ENCODE results near the gene DGKK. TPM values are rescaled to one million over a fixed set of nuclear protein-coding genes. Genes with fewer than 3 reads are reported as not detected.

Gene DGKK
- total and polyA plus RNA-seq, 2 of the 4 experiments (the other 2 are of a cell fraction) = not detected

GRCh38 chrX:50469206-50469605, 1.4 kb downstream of the DGKK start:
- no peak overlapping the region for H3K4me2 ChIP-seq (ENCODE audit: low read depth, low read length)
- H2AK5ac ChIP-seq (ENCODE audit: low read depth, low read length) = no peak overlapping the region
- H4K20me1 ChIP-seq (ENCODE audit: insufficient read depth, low read length) = no peaks in the 10 kb centered on the region
- no peak overlapping the region for H2BK5ac ChIP-seq (ENCODE audit: low read depth, low read length, poor library complexity, severe bottlenecking)
- H3K9me3 ChIP-seq (ENCODE audit: control insufficient read depth, insufficient read depth, low read length) = no peaks in the 10 kb centered on the region; the same call in 1 of the 2 replicates
- H3K4ac ChIP-seq (ENCODE audit: low read depth, low read length) = no peak overlapping the region
- H3K14ac ChIP-seq (replicated peaks; ENCODE audit: low read depth, low read length) = no peak overlapping the region
- no peaks in the 10 kb centered on the region for H3K79me1 ChIP-seq (ENCODE audit: low read depth in 1 of 2, low read length in 2 of 2)
- H4K5ac ChIP-seq (ENCODE audit: low read depth, low read length) = no peak overlapping the region
- dilution Hi-C loops (cut with HindIII; ENCODE audit: low sequenced_read_pairs, unreplicated experiment) = no loop called here
- peaks cover 32% of the 10 kb centered on the region for H3K27me3 ChIP-seq (ENCODE audit: control insufficient read depth, insufficient read depth, low read length)
- no peak overlapping the region for H2BK15ac ChIP-seq (ENCODE audit: low read depth, low read length)
- H4K8ac ChIP-seq (ENCODE audit: low read depth in 2 of 2, low read length in 2 of 2) = no peak overlapping the region
- DNase-seq (no peak), ATAC-seq (ENCODE audit: low read depth) (no peak)
- no peak overlapping the region for H3K18ac ChIP-seq (ENCODE audit: low read depth, low read length)
- no peak overlapping the region for H3K56ac ChIP-seq (ENCODE audit: extremely low read depth, insufficient read depth, low read length)
- H3K9me1 ChIP-seq (ENCODE audit: insufficient read depth, low read length) = no peaks in the 10 kb centered on the region
- no peak overlapping the region for H4K91ac ChIP-seq (ENCODE audit: insufficient read depth, low read depth, low read length)
- no peak overlapping the region for H3K9ac ChIP-seq (ENCODE audit: low read depth, low read length)
- CTCF ChIA-PET = no interaction called here
- in situ Hi-C loops (cut with MboI; ENCODE audit: low sequenced_read_pairs) = no loop called here
- H3K4me3 ChIP-seq (ENCODE audit: insufficient read depth, low read depth, low read length) = no peak overlapping the region
- intact Hi-C loops (cut with micrococcal nuclease) = no loop called here
- no peak overlapping the region for H2BK20ac ChIP-seq (ENCODE audit: low read depth, low read length)
- H2AFZ ChIP-seq (replicated peaks; ENCODE audit: low read length, poor library complexity) = no peak overlapping the region
- H3K27ac ChIP-seq (ENCODE audit: insufficient read depth, low read length) = no peak overlapping the region
- H2BK120ac ChIP-seq (ENCODE audit: low read depth, low read length) = no peak overlapping the region
- no TSS peak for BruUV-seq (replicated peaks)
- no peaks in the 10 kb centered on the region for H3K36me3 ChIP-seq (ENCODE audit: control insufficient read depth, insufficient read depth, low read length)
- H2AK9ac ChIP-seq (replicated peaks; ENCODE audit: low read depth, low read length, poor library complexity) = no peak overlapping the region
- POLR2A ChIA-PET (ENCODE audit: unreplicated experiment) = no interaction called here
- WGBS, 2 experiments (ENCODE audit: extremely low coverage in 2 of 2, insufficient read length in 1 of 2) = 24% methylated on average over 5 of the region's 24 CpGs; no CpG with 5 or more reads in 1 of the 2 experiments
- no peak overlapping the region for H3K23ac ChIP-seq (ENCODE audit: low read depth, low read length)
- H3K4me1 ChIP-seq (ENCODE audit: control insufficient read depth, insufficient read depth, low read length) = no peaks in the 10 kb centered on the region
- TF ChIP-seq SMC3 (IDR thresholded peaks at IDR 0.05; ENCODE audit: low read depth, low read length) = no peak
- TF ChIP-seq MAZ (IDR thresholded peaks at IDR 0.05; ENCODE audit: borderline replicate concordance, low read depth, low read length) = no peak
- no peak for TF ChIP-seq RAD21 (IDR thresholded peaks at IDR 0.05; ENCODE audit: low read length)
- TF ChIP-seq RFX5 (IDR thresholded peaks at IDR 0.05; ENCODE audit: low read depth, low read length) = no peak
- TF ChIP-seq MXI1 (IDR thresholded peaks at IDR 0.05; ENCODE audit: borderline replicate concordance, low read depth, low read length) = no peak
- TF ChIP-seq, protein P1, sequence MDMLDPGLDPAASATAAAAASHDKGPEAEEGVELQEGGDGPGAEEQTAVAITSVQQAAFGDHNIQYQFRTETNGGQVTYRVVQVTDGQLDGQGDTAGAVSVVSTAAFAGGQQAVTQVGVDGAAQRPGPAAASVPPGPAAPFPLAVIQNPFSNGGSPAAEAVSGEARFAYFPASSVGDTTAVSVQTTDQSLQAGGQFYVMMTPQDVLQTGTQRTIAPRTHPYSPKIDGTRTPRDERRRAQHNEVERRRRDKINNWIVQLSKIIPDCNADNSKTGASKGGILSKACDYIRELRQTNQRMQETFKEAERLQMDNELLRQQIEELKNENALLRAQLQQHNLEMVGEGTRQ (IDR thresholded peaks at IDR 0.05; ENCODE audit: low read depth, low read length) = no peak
- no peak for TF ChIP-seq NFE2L2 (IDR thresholded peaks at IDR 0.05; ENCODE audit: low read depth, low read length)
- no peak for TF ChIP-seq RCOR1 (IDR thresholded peaks at IDR 0.05; ENCODE audit: insufficient replicate concordance, low read length)
- no peak for TF ChIP-seq MAFK (IDR thresholded peaks at IDR 0.05; ENCODE audit: low read depth, low read length)
- TF ChIP-seq FOS (IDR thresholded peaks at IDR 0.05; ENCODE audit: low read depth, low read length) = no peak

Measured in IMR-90 (cell line).